Measurements from ENCODE around the gene LMOD3. TPM values are rescaled to one million over a fixed set of nuclear protein-coding genes. Genes with fewer than 3 reads are reported as not detected.

Gene LMOD3
- total and polyA plus RNA-seq, 9 of the 15 experiments (the other 6 are each of a cell fraction or from before 2014, with no cell fraction given): 0.03 TPM; not detected in 8

- Histone ChIP-seq H3K9me3 (replicated peaks; ENCODE audit: control insufficient read depth, insufficient read depth, low read depth, low read length) (no peaks in the 10 kb centered on the region), H4K20me1 (replicated peaks; ENCODE audit: control insufficient read depth, insufficient read depth, low read length) (no peaks in the 10 kb centered on the region), H3K9ac (ENCODE audit: insufficient read depth in 1 of 2, low read depth in 2 of 2, low read length in 2 of 2) (no peak overlapping the region), H3K4me2 (ENCODE audit: insufficient read depth, low read length) (no peak overlapping the region), H3K27ac (ENCODE audit: extremely low read depth, low read depth, low read length) (no peak overlapping the region), H3K36me3 (ENCODE audit: control insufficient read depth, insufficient read depth, low read length) (no peaks in the 10 kb centered on the region), H3K4me1 (replicated peaks in 1 of 2; ENCODE audit: control insufficient read depth in 2 of 2, insufficient read depth in 2 of 2, low read length in 2 of 2) (peaks cover 2 to 3% of the 10 kb centered on the region in 2 experiments; a peak in 4 of 5 replicates), H2AFZ (ENCODE audit: low read depth, low read length) (no peak overlapping the region), H3K4me3 (no peak overlapping the region), H3K27me3 (ENCODE audit: control insufficient read depth in 2 of 2, insufficient read depth in 2 of 2, low read length in 2 of 2) (no peaks in the 10 kb centered on the region), H3K9me1 (ENCODE audit: control insufficient read depth, insufficient read depth, low read length) (no peaks in the 10 kb centered on the region), H3K79me2 (ENCODE audit: control insufficient read depth, insufficient read depth, low read length) (no peaks in the 10 kb centered on the region)
- no peak for ATAC-seq
- intact Hi-C loops (cut with micrococcal nuclease): no loop called here
- CTCF ChIA-PET (ENCODE audit: low intra/inter-chr PET ratio): no interaction called here
- BruUV-seq (replicated peaks): no TSS peak
- no CpG with 5 or more reads among the region's 5 CpGs for WGBS (ENCODE audit: insufficient coverage, low coverage, missing lambda C conversion rate)
- FAIRE-seq: no peak
- in situ Hi-C loops (cut with MboI): no loop called here
- no peak for DNase-seq (ENCODE audit: extremely low read depth in 1 of 4, low spot score in 3 of 4)
- POLR2A ChIA-PET: no interaction called here
- TF ChIP-seq PATZ1 (CRISPR knock-in tag; IDR thresholded peaks at IDR 0.05; ENCODE audit: borderline replicate concordance) (no peak), ZNF766 (CRISPR knock-in tag; conservative IDR thresholded peaks at IDR 0.05) (no peak), RBM25 (IDR thresholded peaks at IDR 0.05; ENCODE audit: low read depth, low read length, severe bottlenecking) (no peak), MCM3 (IDR thresholded peaks at IDR 0.05) (no peak), CREBBP (IDR thresholded peaks at IDR 0.05; ENCODE audit: low read depth, low read length) (no peak), RREB1 (CRISPR knock-in tag; IDR thresholded peaks at IDR 0.05) (no peak), PPARD (CRISPR knock-in tag; IDR thresholded peaks at IDR 0.05) (no peak), ZBTB43 (CRISPR knock-in tag; IDR thresholded peaks at IDR 0.05) (no peak), ELK3 (CRISPR knock-in tag; IDR thresholded peaks at IDR 0.05) (no peak), SRSF1 (IDR thresholded peaks at IDR 0.05; ENCODE audit: low read depth, low read length) (no peak)
These were observed 26.1 kb downstream of the LMOD3 start for GRCh38 chr3:69096299-69096698.

Data from K562 (cell line).